ENCODE results near the gene SLC7A14.

DNA sequence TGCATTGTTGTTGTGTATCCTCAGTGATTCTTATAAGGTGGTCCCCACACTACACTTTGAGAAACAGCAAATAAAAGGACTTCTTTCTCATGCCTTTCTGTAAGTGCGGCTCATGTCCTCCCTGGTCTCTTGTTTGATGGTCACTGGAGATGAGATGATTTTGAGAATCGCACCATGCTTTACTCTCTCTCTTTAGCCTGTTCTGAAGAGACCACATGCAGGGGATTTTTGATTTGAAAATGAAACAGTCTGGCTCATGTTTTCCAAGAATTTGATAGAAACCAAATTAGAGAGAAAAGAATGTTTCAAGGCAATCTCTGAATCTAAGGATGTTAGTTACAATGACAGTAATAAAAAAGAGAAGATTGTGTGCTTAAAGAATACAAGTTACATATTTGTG, 149.2 kb downstream of the SLC7A14 start:
- TF ChIP-seq, protein P1, sequence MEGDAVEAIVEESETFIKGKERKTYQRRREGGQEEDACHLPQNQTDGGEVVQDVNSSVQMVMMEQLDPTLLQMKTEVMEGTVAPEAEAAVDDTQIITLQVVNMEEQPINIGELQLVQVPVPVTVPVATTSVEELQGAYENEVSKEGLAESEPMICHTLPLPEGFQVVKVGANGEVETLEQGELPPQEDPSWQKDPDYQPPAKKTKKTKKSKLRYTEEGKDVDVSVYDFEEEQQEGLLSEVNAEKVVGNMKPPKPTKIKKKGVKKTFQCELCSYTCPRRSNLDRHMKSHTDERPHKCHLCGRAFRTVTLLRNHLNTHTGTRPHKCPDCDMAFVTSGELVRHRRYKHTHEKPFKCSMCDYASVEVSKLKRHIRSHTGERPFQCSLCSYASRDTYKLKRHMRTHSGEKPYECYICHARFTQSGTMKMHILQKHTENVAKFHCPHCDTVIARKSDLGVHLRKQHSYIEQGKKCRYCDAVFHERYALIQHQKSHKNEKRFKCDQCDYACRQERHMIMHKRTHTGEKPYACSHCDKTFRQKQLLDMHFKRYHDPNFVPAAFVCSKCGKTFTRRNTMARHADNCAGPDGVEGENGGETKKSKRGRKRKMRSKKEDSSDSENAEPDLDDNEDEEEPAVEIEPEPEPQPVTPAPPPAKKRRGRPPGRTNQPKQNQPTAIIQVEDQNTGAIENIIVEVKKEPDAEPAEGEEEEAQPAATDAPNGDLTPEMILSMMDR (IDR thresholded peaks at IDR 0.05; ENCODE audit: extremely low read depth in 1 of 2, insufficient read depth in 1 of 2, low read depth in 1 of 2, low read length in 2 of 2), result no peak
- TF ChIP-seq POLR2AphosphoS5 (IDR thresholded peaks at IDR 0.05; ENCODE audit: insufficient read depth, low read depth, low read length) (no peak), EZH2 (IDR thresholded peaks at IDR 0.05; ENCODE audit: borderline replicate concordance, low read depth, low read length, severe bottlenecking) (no peak)
